Raji (cell line): ENCODE data around the gene KIF26B.

Source experiments
- POLR2A ChIP-seq: IDR thresholded peaks from 2 replicates; pipeline ENCODE4 v1.6.1; 2011; ENCODE audit warnings: low read depth, low read length, control low read depth; ENCODE audit not compliant: insufficient read depth

Gene KIF26B

GRCh38 chr1:245458761-245459174, 304.0 kb downstream of the KIF26B start:
- TF ChIP-seq POLR2A = no peak

GRCh38 chr1:245459621-245460020, 304.8 kb downstream of the KIF26B start:
- TF ChIP-seq POLR2A = no peak

GRCh38 chr1:245461681-245462080, 306.9 kb downstream of the KIF26B start:
- no peak for TF ChIP-seq POLR2A

- TF ChIP-seq POLR2A = no peak
Observed at GRCh38 chr1:245462161-245462560, 307.4 kb downstream of the KIF26B start.

GRCh38 chr1:245463392-245464165, 308.8 kb downstream of the KIF26B start:
- no peak for TF ChIP-seq POLR2A

- no peak for TF ChIP-seq POLR2A
Observed at GRCh38 chr1:245464290-245464689, 309.5 kb downstream of the KIF26B start.

- TF ChIP-seq POLR2A = no peak
Observed at GRCh38 chr1:245465666-245466065, 310.9 kb downstream of the KIF26B start.

GRCh38 chr1:245466261-245466660, 311.5 kb downstream of the KIF26B start:
- no peak for TF ChIP-seq POLR2A

- no peak for TF ChIP-seq POLR2A
Observed at GRCh38 chr1:245467804-245468203, 313.0 kb downstream of the KIF26B start.

- TF ChIP-seq POLR2A = no peak
Observed at GRCh38 chr1:245469006-245469405, 314.2 kb downstream of the KIF26B start.

GRCh38 chr1:245469734-245470133, 314.9 kb downstream of the KIF26B start:
- TF ChIP-seq POLR2A = no peak

- TF ChIP-seq POLR2A = no peak
Observed at GRCh38 chr1:245475126-245475525, 320.3 kb downstream of the KIF26B start.

GRCh38 chr1:245475961-245476516, 321.3 kb downstream of the KIF26B start:
- TF ChIP-seq POLR2A = no peak

GRCh38 chr1:245477941-245478340, 323.2 kb downstream of the KIF26B start:
- TF ChIP-seq POLR2A = no peak

- TF ChIP-seq POLR2A = no peak
Observed at GRCh38 chr1:245480393-245481120, 325.8 kb downstream of the KIF26B start.

GRCh38 chr1:245481261-245481660, 326.5 kb downstream of the KIF26B start:
- TF ChIP-seq POLR2A = no peak

GRCh38 chr1:245483247-245483646, 328.5 kb downstream of the KIF26B start:
- TF ChIP-seq POLR2A = no peak

- no peak for TF ChIP-seq POLR2A
Observed at GRCh38 chr1:245484176-245484575, 329.4 kb downstream of the KIF26B start.
